ENCODE results near the gene ATP8A2. TPM values are rescaled to one million over a fixed set of nuclear protein-coding genes. Genes with fewer than 3 reads are reported as not detected.
A peak's percentile ranks its signal among the peaks of the same experiment; 100 is the strongest.

ATP8A2 gene
- total and polyA plus RNA-seq, 2 of the 4 experiments (the other 2 are of a cell fraction) = 0.02 to 0.18 TPM

DNA sequence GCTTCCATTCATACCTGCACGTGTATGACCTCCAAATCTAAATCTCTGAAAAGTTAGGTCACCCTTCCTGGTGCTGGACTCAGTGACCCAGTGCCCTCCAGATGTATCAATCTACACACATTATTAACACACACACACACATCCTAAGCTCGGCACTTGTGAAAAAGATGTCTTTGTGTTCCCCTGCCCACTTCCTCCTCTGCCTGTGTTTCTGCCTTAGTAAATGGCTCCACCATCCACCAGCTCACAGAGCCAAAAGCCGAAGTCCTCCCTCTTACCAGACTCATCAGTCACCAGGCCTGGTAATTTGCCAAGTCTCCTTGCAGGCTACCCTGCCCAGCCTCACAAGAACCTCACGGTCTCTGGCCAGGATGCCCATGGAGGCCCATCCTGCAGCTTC is 548.5 kb downstream of the ATP8A2 start:
- Histone ChIP-seq H3K18ac (ENCODE audit: low read depth, low read length) (no peak overlapping the region), H2AK5ac (ENCODE audit: low read depth, low read length) (no peak overlapping the region), H3K9ac (ENCODE audit: low read depth, low read length) (no peak overlapping the region), H2BK20ac (ENCODE audit: low read depth, low read length) (no peak overlapping the region), H2AFZ (replicated peaks; ENCODE audit: low read length, poor library complexity) (no peak overlapping the region), H3K27me3 (ENCODE audit: control insufficient read depth, insufficient read depth, low read length) (no peaks in the 10 kb centered on the region), H4K8ac (ENCODE audit: low read depth in 2 of 2, low read length in 2 of 2) (no peak overlapping the region), H3K4ac (ENCODE audit: low read depth, low read length) (no peak overlapping the region), H2AK9ac (replicated peaks; ENCODE audit: low read depth, low read length, poor library complexity) (peak overlapping the region; percentile 6), H3K79me1 (ENCODE audit: low read depth in 1 of 2, low read length in 2 of 2) (no peaks in the 10 kb centered on the region), H3K36me3 (ENCODE audit: control insufficient read depth, insufficient read depth, low read length) (no peaks in the 10 kb centered on the region), H4K91ac (ENCODE audit: insufficient read depth, low read depth, low read length) (no peak overlapping the region), H3K56ac (ENCODE audit: extremely low read depth, insufficient read depth, low read length) (no peak overlapping the region), H3K27ac (ENCODE audit: insufficient read depth, low read length) (no peak overlapping the region), H3K14ac (replicated peaks; ENCODE audit: low read depth, low read length) (no peak overlapping the region), H3K4me3 (ENCODE audit: insufficient read depth, low read depth, low read length) (no peak overlapping the region), H3K9me1 (ENCODE audit: insufficient read depth, low read length) (no peaks in the 10 kb centered on the region), H2BK5ac (ENCODE audit: low read depth, low read length, poor library complexity, severe bottlenecking) (no peak overlapping the region), H3K4me1 (ENCODE audit: control insufficient read depth, insufficient read depth, low read length) (no peaks in the 10 kb centered on the region), H4K5ac (ENCODE audit: low read depth, low read length) (no peak overlapping the region), H4K20me1 (ENCODE audit: insufficient read depth, low read length) (no peaks in the 10 kb centered on the region), H2BK120ac (ENCODE audit: low read depth, low read length) (no peak overlapping the region), H3K9me3 (ENCODE audit: control insufficient read depth, insufficient read depth, low read length) (no peaks in the 10 kb centered on the region), H3K4me2 (ENCODE audit: low read depth, low read length) (no peak overlapping the region), H3K23ac (ENCODE audit: low read depth, low read length) (no peak overlapping the region), H2BK15ac (ENCODE audit: low read depth, low read length) (no peak overlapping the region)
- 40% methylated on average over 2 of the region's 4 CpGs; no CpG with 5 or more reads in 1 of the 2 experiments for WGBS, 2 experiments (ENCODE audit: extremely low coverage in 2 of 2, insufficient read length in 1 of 2)
- ATAC-seq (ENCODE audit: low read depth) (no peak), DNase-seq (no peak)
- ChIA-PET POLR2A (ENCODE audit: unreplicated experiment) (no interaction called here), CTCF (no interaction called here)
- dilution Hi-C loops (cut with HindIII; ENCODE audit: low sequenced_read_pairs, unreplicated experiment) (no loop called here), intact Hi-C loops (cut with micrococcal nuclease) (no loop called here), in situ Hi-C loops (cut with MboI; ENCODE audit: low sequenced_read_pairs) (no loop called here)
- no TSS peak for BruUV-seq (replicated peaks)
- no peak for TF ChIP-seq CEBPB (IDR thresholded peaks at IDR 0.05; ENCODE audit: low read depth, low read length)
